K562 (cell line): ENCODE measurements around the gene LAPTM5. TPM values are rescaled to one million over a fixed set of nuclear protein-coding genes. Genes with fewer than 3 reads are reported as not detected.

ENCODE experiments used
- ARID3B ChIP-seq: fragments of 250-450 bp; sonication (Bioruptor Pico); IDR thresholded peaks from 2 replicates; pipeline ENCODE4 v1.4.0; 2020; ENCODE audit warnings: borderline replicate concordance
- BMI1 ChIP-seq: fragments of 150-350 bp; IDR thresholded peaks from 2 replicates; pipeline ENCODE4 v1.6.1; 2014; ENCODE audit warnings: low read length
- ESRRA ChIP-seq: fragments of 450-650 bp; IDR thresholded peaks from 2 replicates; pipeline ENCODE4 v1.6.1; 2014; ENCODE audit warnings: low read depth, mild to moderate bottlenecking, moderate library complexity, borderline replicate concordance
- KLF1 ChIP-seq: fragments of 450-650 bp; IDR thresholded peaks from 2 replicates; pipeline ENCODE4 v1.6.1; 2016; ENCODE audit warnings: missing genetic modification characterization, missing compliant biosample characterization
- PREB ChIP-seq: sonication (generic); formaldehyde crosslinking; IDR thresholded peaks from 2 replicates; pipeline ENCODE4 v1.8.1; 2023; ENCODE audit warnings: mild to moderate bottlenecking, missing genetic modification reagents
- VEZF1 ChIP-seq: fragments of 200-800 bp; sonication (Bioruptor generic); IDR thresholded peaks from 2 replicates; pipeline ENCODE4 v1.6.1; 2017; ENCODE audit warnings: missing genetic modification characterization, missing compliant biosample characterization
- ZNF197 ChIP-seq: fragments of 200-800 bp; sonication (Bioruptor generic); IDR thresholded peaks from 2 replicates; pipeline ENCODE4 v1.6.1; 2016; ENCODE audit warnings: low read depth, missing genetic modification characterization, missing compliant biosample characterization
- ZNF263 ChIP-seq: sonication (generic); formaldehyde crosslinking; IDR thresholded peaks from 2 replicates; pipeline ENCODE4 v1.8.0; 2022; ENCODE audit warnings: mild to moderate bottlenecking, missing genetic modification reagents, borderline replicate concordance
- ZNF407 ChIP-seq: fragments of 450-650 bp; IDR thresholded peaks from 2 replicates; pipeline ENCODE4 v1.6.1; 2016; ENCODE audit warnings: low read depth
- polyA plus RNA-seq, 8 experiments: library from polyadenylated mRNA; depleted of rRNA in 4 of 8; stranded (reverse) in 5 of 8; unstranded in 3 of 8; fragments of >200 nt; fragmentation: Nextera tagmentation in 2 of 8; fragmentation: Illumina TruSeq in 1 of 8; extraction: Ambion mirVana in 2 of 8; extraction: Trizol in 1 of 8; gene quantifications; 2 replicates each; pipeline versions ENCODE4 v1.2.1 to v1.2.3, GENCODE V29; 2011 to 2014; ENCODE audit warnings: inconsistent platforms in 1 of 8, missing spikeins in 1 of 8
- total RNA-seq, 7 experiments: library from RNA; depleted of rRNA in 6 of 7; stranded (reverse); fragments of >200 nt in 6 of 7; fragmentation: Illumina TruSeq in 2 of 7; extraction: Trizol in 2 of 7; gene quantifications; 2 replicates each; pipeline versions ENCODE4 v1.2.1 to v1.2.3, GENCODE V29; 2011 to 2021; ENCODE audit warnings: low replicate concordance in 1 of 7
- TF ChIP-seq, protein P1 (sequence below), 2 experiments: fragments of 250-450 bp in 1 of 2; fragments of 450-650 bp in 1 of 2; sonication (Bioruptor Pico) in 1 of 2; IDR thresholded peaks; 2 replicates each; pipeline versions ENCODE4 v1.6.1 to v1.8.0; 2016 to 2021; ENCODE audit warnings: mild to moderate bottlenecking in 2 of 2, moderate library complexity in 2 of 2, missing compliant biosample characterization in 1 of 2, missing genetic modification characterization in 1 of 2

LAPTM5 gene
- total and polyA plus RNA-seq, 9 of the 15 experiments (the other 6 are each of a cell fraction or from before 2014, with no cell fraction given) = 2.4 to 47.3 (median 20.3) TPM

GRCh38 chr1:30775433-30775975 is 17.9 kb upstream of the LAPTM5 start (continued):
- TF ChIP-seq ARID3B (CRISPR knock-in tag) (0 out of 2 replicates have a peak, but pooled peaks have one; percentile 21), KLF1 (tag) (no peak), ESRRA (no peak), ZNF407 (no peak), BMI1 (no peak), ZNF197 (CRISPR knock-in tag) (no peak), ZNF263 (CRISPR knock-in tag) (0 out of 2 replicates have a peak, but pooled peaks have one; percentile 7), PREB (CRISPR knock-in tag) (no peak), VEZF1 (CRISPR knock-in tag) (no peak)
- TF ChIP-seq, protein P1, sequence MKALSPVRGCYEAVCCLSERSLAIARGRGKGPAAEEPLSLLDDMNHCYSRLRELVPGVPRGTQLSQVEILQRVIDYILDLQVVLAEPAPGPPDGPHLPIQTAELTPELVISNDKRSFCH (CRISPR knock-in tag; IDR thresholded peaks at IDR 0.05) = no peak
- TF ChIP-seq, protein P1 (tag; IDR thresholded peaks at IDR 0.05) = peak; percentile 59; the same call in 1 of the 2 replicates
